Activated CD4-positive, CD25-positive, alpha-beta regulatory T cell treated with anti-CD3 and anti-CD28 coated beads, Interleukin-2, amount 50 U/mL, for 24 hours (primary cell): Measurements from ENCODE around the gene ANKRD9.

ENCODE experiments used
- ATAC-seq, 2 donors: fragments of 150-1000 bp; cut with Tn5 transposase; one replicate each; pipeline ENCODE4 v1.10.0; 2021; ENCODE audit warnings: mild to moderate bottlenecking in 1 of 2, moderate library complexity in 1 of 2

ANKRD9 gene

DNA sequence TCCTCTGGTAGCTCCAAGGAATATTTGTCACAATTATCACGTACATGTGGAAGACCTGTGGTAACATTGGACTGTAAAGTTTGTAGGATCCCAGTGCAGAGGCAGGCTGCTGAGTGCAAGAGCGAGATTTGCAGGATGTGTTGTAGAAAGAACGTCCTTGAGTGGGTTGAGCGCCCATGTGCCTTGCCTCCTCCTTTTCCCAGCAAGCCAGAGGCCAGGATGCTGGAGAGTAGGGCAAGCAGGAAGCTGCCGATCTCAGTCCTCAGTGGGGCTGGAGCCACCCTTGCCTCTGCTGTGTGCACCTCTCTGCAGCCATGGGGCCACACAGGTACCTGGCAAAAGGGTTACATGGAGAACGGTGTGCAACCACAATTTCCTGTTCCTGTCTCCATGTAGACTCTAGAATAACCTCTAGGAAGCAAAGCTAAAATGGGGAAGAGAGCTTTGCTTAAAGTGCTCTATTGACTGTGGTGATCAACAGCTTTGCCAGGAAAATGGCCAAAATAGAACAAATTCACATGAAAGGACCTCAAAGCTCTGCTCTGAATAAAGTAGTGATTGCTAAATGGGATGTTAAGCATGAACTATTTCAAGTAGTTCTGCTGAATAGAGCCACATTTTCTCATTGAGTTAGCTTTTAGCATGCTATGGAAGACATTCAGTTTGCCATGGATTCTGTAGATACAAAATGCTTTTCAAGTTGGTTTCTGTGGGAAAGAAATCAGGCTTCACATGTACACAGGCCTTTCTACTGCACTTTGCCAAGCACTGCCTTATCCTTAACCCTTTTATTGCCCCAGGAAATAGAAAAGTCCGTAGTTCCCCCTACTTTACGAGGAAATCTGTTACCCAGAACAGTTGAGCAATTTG is 37.4 kb downstream of the ANKRD9 start:
- no peak for ATAC-seq

DNA sequence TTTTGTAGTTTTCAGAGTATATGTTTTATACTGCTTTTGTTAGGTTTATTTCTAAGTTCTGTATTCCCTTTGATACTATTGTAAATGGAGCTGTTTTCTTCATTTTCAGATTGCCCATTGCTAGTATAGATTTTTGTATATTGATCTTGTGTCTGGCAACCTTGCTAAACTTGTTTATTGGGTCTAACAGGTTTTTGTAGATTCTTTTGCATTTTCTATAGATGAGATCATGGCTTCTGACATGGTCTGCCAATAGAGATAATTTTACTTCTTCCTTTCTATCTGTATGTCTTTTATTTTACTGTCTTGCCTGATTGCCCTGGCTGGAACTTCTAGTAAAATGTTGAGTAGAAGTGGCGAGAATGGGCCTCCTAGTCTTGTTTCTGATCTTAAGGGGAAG is 40.3 kb downstream of the ANKRD9 start:
- ATAC-seq: no peak

GRCh38 chr14:102464846-102465341 is 44.7 kb downstream of the ANKRD9 start:
- ATAC-seq: no peak

DNA sequence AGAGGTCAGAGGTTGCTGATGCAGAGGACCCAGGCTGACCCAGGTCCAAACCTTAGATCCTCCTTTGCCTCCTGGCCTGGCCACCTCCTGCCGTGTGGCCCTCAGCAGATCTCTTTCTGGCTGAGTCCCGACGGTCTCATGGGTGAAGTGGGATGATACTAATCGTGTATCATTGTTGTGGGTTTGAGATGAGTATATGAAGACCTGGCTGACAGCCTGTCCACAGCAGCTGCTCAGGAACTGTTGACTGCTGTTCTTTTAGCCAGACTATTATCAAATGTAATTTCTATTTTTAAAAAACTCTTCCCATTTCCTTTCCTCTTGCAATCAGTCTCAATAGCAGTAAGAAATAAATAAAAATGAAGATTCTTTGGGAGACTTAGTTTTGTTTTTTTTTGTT is 45.6 kb downstream of the ANKRD9 start:
- ATAC-seq: no peak

GRCh38 chr14:102462391-102462790 is 47.2 kb downstream of the ANKRD9 start:
- no peak for ATAC-seq

DNA sequence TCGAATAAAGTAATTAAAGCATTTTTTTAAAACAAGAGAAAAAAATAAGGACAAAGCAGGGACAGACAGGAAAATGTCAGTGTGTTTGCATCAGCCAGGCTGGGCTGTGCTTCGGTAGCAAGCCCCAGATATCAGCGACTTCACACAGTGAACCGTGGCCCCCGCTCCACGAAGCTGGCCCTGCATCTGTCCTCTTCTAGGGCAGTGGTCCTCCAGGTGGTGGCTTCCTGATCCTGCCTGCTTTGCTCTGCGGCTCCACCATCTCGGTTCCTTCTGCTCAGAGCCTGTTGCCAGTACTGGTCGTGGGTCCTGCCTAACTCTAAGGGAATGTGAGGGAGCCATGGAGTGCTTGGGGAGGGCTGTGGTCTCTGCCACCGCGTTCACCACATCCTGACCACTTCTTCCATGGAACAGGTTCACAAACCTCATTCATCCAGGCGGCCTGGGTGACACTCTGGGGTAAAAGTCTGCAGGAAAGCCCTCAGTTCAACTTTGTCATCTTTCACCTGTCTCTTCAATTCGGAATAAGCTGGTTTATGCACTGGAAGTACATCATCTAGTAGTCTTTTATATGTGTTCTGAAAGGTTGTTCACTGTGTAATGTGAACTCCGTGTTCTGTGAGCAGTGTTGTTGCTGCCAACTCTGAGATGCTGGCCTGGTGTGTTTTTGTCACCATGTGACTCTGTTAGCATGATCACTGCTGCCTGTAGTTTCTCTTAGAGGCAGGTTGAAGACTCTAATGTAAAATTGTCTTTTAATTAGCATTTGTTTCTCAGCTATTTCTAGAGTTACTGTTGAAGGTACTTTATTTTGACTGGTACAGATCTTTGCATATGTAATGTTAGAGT is 47.9 kb downstream of the ANKRD9 start:
- ATAC-seq: no peak

DNA sequence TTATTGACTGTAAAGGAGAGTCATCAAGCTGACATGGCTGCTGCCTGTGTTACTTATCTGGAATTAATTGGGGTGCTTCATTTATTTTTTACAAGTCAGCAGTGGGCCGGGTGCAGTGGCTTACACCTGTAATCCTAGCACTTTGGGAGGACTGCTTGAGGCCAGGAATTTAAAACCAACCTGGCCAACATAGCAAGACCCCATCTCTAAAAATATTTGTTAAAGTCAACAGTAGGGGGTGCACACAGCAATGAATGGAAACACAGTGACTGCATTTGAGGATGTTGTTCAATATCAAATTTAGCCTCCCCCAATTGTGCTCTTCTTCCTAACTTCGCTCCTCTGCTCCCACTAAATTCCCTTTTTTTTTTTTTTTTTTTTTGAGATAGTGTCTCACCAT is 52.1 kb downstream of the ANKRD9 start:
- no peak for ATAC-seq

- no peak for ATAC-seq
Observed at GRCh38 chr14:102454711-102455110, 54.9 kb downstream of the ANKRD9 start.

- no peak for ATAC-seq
Observed at GRCh38 chr14:102452302-102452701, 57.3 kb downstream of the ANKRD9 start.
